OCI-LY7 (cell line): Measurements from ENCODE around the gene SCTR. TPM values are rescaled to one million over a fixed set of nuclear protein-coding genes. Genes with fewer than 3 reads are reported as not detected.

Source experiments
- BruUV-seq: library from RNA; stranded (reverse); fragments of 400-500 nt; replicated peaks from 2 replicates; lab custom pipeline; 2021; lab: Mats Ljungman, UMichigan
- CTCF ChIA-PET: fragments of 300-600 bp; sonication (Branson Sonifier 250); formaldehyde crosslinking; loops from one replicate; lab custom pipeline; 2022; ENCODE audit warnings: antibody characterized with exemption; ENCODE audit not compliant: unreplicated experiment; lab: Charles Lee
- POLR2A ChIA-PET: fragments of 300-600 bp; sonication (Branson Sonifier 250); formaldehyde crosslinking; loops from one replicate; lab custom pipeline; 2022; ENCODE audit warnings: antibody characterized with exemption; lab: Charles Lee
- DNase-seq: peaks from one replicate; pipeline ENCODE4 v3.0.0-alpha.2; 2015; ENCODE audit warnings: low spot score
- H2AFZ ChIP-seq: fragments of 200-600 bp; sonication (generic), shearing (Covaris generic); 2 replicates; pipeline ENCODE4 v1.6.1; 2014; ENCODE audit warnings: mild to moderate bottlenecking, antibody characterized with exemption, low read length, moderate library complexity
- H3K27ac ChIP-seq: fragments of 200-600 bp; sonication (generic); 2 replicates; pipeline ENCODE4 v1.5.1; 2014; ENCODE audit warnings: mixed run types, low read depth, mild to moderate bottlenecking, moderate library complexity, low read length, inconsistent platforms; ENCODE audit not compliant: poor library complexity, severe bottlenecking
- H3K36me3 ChIP-seq: fragments of 200-600 bp; sonication (generic); 2 replicates; pipeline ENCODE4 v1.6.1; 2014; ENCODE audit warnings: mild to moderate bottlenecking, antibody characterized with exemption, low read length, moderate library complexity, mixed read lengths; ENCODE audit not compliant: insufficient read depth
- H3K4me1 ChIP-seq: fragments of 200-600 bp; sonication (generic); 2 replicates; pipeline ENCODE4 v1.5.1; 2014; ENCODE audit warnings: mild to moderate bottlenecking, low read length; ENCODE audit not compliant: insufficient read depth, poor library complexity, severe bottlenecking
- H3K4me2 ChIP-seq: fragments of 200-600 bp; sonication (generic); 2 replicates; pipeline ENCODE4 v1.6.1; 2014; ENCODE audit warnings: mild to moderate bottlenecking, low read length
- H3K4me3 ChIP-seq: fragments of 200-600 bp; sonication (generic); 2 replicates; pipeline ENCODE4 v1.5.1; 2014; ENCODE audit warnings: mild to moderate bottlenecking, low read depth, low read length; ENCODE audit not compliant: poor library complexity, severe bottlenecking
- H3K79me2 ChIP-seq: fragments of 200-600 bp; sonication (generic); 2 replicates; pipeline ENCODE4 v1.6.1; 2016; ENCODE audit warnings: low read depth, mild to moderate bottlenecking, low read length, moderate library complexity, mixed read lengths; ENCODE audit not compliant: insufficient read depth
- H3K9me2 ChIP-seq: fragments of 200-600 bp; sonication (generic); 2 replicates; pipeline ENCODE4 v1.6.1; 2016; ENCODE audit warnings: mild to moderate bottlenecking, low read length, mixed read lengths; ENCODE audit not compliant: insufficient read depth
- H3K9me3 ChIP-seq: fragments of 200-600 bp; sonication (generic); 2 replicates; pipeline ENCODE4 v1.6.1; 2014; ENCODE audit warnings: mild to moderate bottlenecking, mixed run types, low read length, mixed read lengths
- H4K20me1 ChIP-seq: fragments of 200-600 bp; sonication (generic); 2 replicates; pipeline ENCODE4 v1.6.1; 2014; ENCODE audit warnings: mild to moderate bottlenecking, antibody characterized with exemption, low read length, moderate library complexity, mixed read lengths; ENCODE audit not compliant: insufficient read depth
- EZH2phosphoT487 ChIP-seq: fragments of 200-600 bp; sonication (generic); IDR thresholded peaks from 2 replicates; pipeline ENCODE4 v1.6.1; 2018; ENCODE audit warnings: low read depth, borderline replicate concordance, mild to moderate bottlenecking, mixed run types, antibody characterized with exemption, low read length, moderate library complexity, mixed read lengths
- intact Hi-C: fragments of 100-400 bp; cut with micrococcal nuclease; formaldehyde crosslinking; loops from one replicate; pipeline ENCODE4 v1.10.0; 2022; ENCODE audit not compliant: unreplicated experiment
- total RNA-seq, 2 experiments: library from RNA; depleted of rRNA in 1 of 2; stranded (reverse); fragments of >200 nt in 1 of 2; shearing (Covaris generic) in 1 of 2; gene quantifications; 2 replicates each; pipeline ENCODE4 v1.2.3, GENCODE V29; 2014 to 2022
- TF ChIP-seq, protein P1 (sequence below): fragments of 200-600 bp; sonication (generic); conservative IDR thresholded peaks from 2 replicates; pipeline ENCODE4 v1.5.1; 2014; ENCODE audit warnings: mild to moderate bottlenecking, antibody characterized with exemption, low read length, moderate library complexity, mixed read lengths

Gene SCTR
- total RNA-seq, 2 experiments from 2014 or later: not detected

DNA sequence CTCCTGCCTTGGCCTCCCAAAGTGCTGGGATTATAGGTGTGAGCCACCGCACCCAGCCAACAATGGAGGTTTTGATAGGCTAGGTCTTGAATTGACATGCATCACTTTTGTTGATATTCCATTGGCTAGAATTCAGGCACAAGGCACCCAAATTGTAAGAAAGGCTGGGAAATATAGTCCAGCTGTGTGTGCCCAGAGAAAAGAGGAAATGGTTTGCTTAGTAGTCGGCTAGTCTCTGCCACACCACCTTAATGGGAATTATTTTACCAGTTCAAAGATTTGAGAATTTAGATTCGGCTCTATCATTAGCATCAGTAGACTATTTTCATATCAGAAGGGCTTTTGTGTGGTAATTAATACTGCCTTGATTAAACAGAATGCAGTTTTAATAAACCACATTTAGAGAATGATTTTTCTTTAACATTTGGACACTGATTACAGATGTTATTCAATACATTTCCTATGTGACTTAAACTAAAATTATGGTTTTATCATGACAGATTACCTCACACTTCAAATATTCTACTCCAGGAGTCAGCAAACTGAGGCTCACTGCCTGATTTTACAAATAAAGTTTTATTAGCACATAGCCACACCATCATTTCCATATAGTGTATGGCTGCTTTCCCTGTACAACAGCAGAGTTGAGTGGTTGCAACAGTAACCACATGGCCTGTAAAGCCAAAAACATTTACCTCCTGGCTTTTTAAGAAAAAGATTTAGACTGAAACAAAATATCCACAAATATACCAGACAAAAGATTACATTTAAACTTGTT is 130.1 kb downstream of the SCTR start:
- no peak for DNase-seq
- Histone ChIP-seq H3K4me1 (no peaks in the 10 kb centered on the region), H3K36me3 (no peaks in the 10 kb centered on the region), H3K27ac (no peak overlapping the region), H4K20me1 (no peaks in the 10 kb centered on the region), H2AFZ (0 out of 2 replicates have a peak overlapping the region, but pooled peaks have one; percentile 0), H3K9me3 (no peaks in the 10 kb centered on the region), H3K4me3 (no peak overlapping the region), H3K4me2 (no peak overlapping the region), H3K9me2 (no peaks in the 10 kb centered on the region), H3K79me2 (no peaks in the 10 kb centered on the region)
- TF ChIP-seq EZH2phosphoT487: no peak
- TF ChIP-seq, protein P1, sequence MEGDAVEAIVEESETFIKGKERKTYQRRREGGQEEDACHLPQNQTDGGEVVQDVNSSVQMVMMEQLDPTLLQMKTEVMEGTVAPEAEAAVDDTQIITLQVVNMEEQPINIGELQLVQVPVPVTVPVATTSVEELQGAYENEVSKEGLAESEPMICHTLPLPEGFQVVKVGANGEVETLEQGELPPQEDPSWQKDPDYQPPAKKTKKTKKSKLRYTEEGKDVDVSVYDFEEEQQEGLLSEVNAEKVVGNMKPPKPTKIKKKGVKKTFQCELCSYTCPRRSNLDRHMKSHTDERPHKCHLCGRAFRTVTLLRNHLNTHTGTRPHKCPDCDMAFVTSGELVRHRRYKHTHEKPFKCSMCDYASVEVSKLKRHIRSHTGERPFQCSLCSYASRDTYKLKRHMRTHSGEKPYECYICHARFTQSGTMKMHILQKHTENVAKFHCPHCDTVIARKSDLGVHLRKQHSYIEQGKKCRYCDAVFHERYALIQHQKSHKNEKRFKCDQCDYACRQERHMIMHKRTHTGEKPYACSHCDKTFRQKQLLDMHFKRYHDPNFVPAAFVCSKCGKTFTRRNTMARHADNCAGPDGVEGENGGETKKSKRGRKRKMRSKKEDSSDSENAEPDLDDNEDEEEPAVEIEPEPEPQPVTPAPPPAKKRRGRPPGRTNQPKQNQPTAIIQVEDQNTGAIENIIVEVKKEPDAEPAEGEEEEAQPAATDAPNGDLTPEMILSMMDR: no peak
- POLR2A ChIA-PET: interaction anchor here (0.6 kb wide), 1 partner anchor 76 kb away, joined by 3 read pairs; no protein-coding TSS in a partner anchor
- CTCF ChIA-PET: no interaction called here
- BruUV-seq: no TSS peak
- intact Hi-C loops: no loop called here

Other genes starting within 250 kb of the SCTR start
- 14.2 and 15.4 TPM in 2 replicates for gene C2orf76, start 157.6 kb downstream of the SCTR start, total RNA-seq (2014; rRNA removed; shearing (Covaris generic))
- gene C2orf76, start 157.6 kb downstream of the SCTR start, total RNA-seq (2022): 17.7 and 22.5 TPM in 2 replicates
- gene DBI, start 157.5 kb downstream of the SCTR start, total RNA-seq (2014; rRNA removed; shearing (Covaris generic)): 293 and 348 TPM in 2 replicates
- 309 and 338 TPM in 2 replicates for gene DBI, start 157.5 kb downstream of the SCTR start, total RNA-seq (2022)
- gene TMEM37, start 92.6 kb downstream of the SCTR start, total RNA-seq (2014; rRNA removed; shearing (Covaris generic)): not detected in 2 replicates
- gene TMEM37, start 92.6 kb downstream of the SCTR start, total RNA-seq (2022): not detected in 2 replicates
- gene CFAP221, start 20.0 kb upstream of the SCTR start, total RNA-seq (2014; rRNA removed; shearing (Covaris generic)): not detected in 2 replicates
- not detected in 2 replicates for gene CFAP221, start 20.0 kb upstream of the SCTR start, total RNA-seq (2022)
- 31.8 and 36.7 TPM in 2 replicates for gene TMEM177, start 154.7 kb upstream of the SCTR start, total RNA-seq (2014; rRNA removed; shearing (Covaris generic))
- 24.2 and 28.8 TPM in 2 replicates for gene TMEM177, start 154.7 kb upstream of the SCTR start, total RNA-seq (2022)
- 29.8 and 50.6 TPM in 2 replicates for gene PTPN4, start 235.4 kb upstream of the SCTR start, total RNA-seq (2014; rRNA removed; shearing (Covaris generic))
- 45.3 and 49.3 TPM in 2 replicates for gene PTPN4, start 235.4 kb upstream of the SCTR start, total RNA-seq (2022)